ENCODE results near the gene SLC16A12.
"Not testable (repeated sequence)": the region's sequence is repeated elsewhere in the genome, so short reads cannot be mapped to it uniquely, and the experiment has no call there.

SLC16A12 gene

GRCh38 chr10:89468191-89468965, 67.0 kb downstream of the SLC16A12 start:
- no peak for FAIRE-seq

GRCh38 chr10:89466599-89467035, 68.8 kb downstream of the SLC16A12 start:
- FAIRE-seq, result no peak

- FAIRE-seq, result no peak
These were observed 70.2 kb downstream of the SLC16A12 start for GRCh38 chr10:89465196-89465595.

GRCh38 chr10:89463846-89464537, 71.4 kb downstream of the SLC16A12 start:
- FAIRE-seq, result no peak

GRCh38 chr10:89458784-89459183, 76.6 kb downstream of the SLC16A12 start:
- no peak for FAIRE-seq

DNA sequence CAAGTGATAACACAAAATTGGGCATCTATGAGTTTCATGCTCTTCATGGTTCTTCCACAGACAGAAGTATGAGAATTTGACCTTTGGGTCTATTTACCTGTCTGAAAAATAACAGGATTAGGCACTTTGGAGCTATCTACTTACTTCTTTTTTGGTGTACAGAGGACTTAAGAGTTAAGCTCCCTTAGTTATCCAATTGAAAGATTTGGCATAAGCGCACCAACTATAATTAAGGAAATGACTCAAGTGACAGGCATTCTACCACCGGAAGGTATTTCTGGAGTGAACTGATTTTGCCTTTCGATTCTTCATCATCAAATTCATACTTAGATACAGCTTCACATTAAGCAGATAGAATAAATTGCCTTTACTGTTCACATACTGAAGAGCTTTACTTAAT, 77.1 kb downstream of the SLC16A12 start:
- FAIRE-seq, result no peak

DNA sequence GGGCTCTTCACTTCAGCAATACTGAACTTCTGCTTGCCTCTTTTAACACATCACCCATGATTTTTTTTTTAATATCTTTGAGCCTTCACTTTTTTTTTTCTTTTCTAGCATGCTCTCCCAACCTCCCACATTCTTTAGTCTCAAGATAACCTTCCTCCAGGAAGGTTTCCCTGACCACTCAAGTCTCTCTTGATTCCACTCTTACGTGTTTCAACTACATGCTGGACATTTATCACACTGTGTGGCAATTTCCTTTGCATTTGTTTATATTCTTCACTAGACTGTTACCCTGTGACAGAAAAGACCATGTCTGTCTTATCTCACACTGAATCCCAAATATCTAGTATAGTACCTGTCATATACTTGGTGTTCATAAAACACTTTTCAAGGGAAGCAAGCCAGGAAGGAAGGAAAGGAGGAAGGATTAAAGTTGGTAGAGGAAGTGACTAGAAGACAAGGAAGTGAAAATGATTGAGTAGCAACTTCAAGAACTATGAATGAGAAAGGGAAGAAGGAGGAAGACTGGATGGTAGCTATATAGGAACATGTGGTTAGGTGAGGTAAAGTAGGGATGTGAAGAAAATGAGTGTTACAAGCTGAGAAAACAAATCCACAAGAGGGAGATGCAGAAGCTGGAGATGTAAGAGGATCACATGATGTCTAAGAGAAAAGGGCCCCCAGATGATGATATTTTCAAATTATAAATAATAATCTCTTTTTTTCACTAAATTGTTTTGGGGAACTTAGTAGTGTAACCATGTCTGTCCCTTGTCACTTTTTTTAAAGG, 80.6 kb downstream of the SLC16A12 start:
- FAIRE-seq, result no peak

DNA sequence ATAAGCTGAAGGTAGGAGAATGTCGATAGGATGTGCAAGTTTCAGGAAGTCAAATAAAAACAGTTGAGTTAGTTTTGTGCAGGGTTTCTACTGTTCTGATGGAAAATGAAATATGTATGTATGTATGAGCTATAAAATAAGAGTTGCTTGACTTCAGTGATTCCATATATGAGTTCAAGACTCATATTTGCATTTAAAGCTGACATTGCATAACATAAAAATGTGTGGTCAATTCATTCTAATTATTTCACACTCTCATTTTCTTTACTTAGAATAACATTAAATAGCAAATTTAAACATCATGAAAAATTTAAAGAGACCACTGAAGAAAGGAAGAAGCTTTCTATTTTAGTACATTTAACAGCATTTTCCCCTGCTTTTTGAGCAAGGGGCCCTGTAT, 83.2 kb downstream of the SLC16A12 start:
- no peak for FAIRE-seq

GRCh38 chr10:89450901-89451300, 84.5 kb downstream of the SLC16A12 start:
- no peak for FAIRE-seq

- FAIRE-seq, result not testable (repeated sequence)
These were observed 90.6 kb downstream of the SLC16A12 start for GRCh38 chr10:89444819-89445218.

DNA sequence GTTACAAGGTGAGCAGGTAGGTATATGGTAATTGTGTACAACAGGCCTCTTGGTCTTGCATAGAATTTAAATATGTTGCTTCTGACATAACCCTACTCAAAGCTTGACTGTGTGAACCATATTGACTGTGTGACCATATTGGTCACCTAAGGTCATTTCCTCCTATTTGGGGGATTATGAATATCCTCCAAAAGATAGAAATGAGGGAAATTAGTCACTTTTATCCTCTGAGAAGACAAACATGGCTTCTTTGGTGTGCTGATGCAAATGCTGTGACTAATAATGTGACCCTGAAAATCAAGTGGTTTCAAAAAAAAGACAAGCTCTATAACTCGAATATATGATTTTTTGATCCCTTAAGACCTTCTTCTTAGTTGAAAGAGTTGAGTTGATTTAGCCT, 93.1 kb downstream of the SLC16A12 start:
- FAIRE-seq, result no peak

DNA sequence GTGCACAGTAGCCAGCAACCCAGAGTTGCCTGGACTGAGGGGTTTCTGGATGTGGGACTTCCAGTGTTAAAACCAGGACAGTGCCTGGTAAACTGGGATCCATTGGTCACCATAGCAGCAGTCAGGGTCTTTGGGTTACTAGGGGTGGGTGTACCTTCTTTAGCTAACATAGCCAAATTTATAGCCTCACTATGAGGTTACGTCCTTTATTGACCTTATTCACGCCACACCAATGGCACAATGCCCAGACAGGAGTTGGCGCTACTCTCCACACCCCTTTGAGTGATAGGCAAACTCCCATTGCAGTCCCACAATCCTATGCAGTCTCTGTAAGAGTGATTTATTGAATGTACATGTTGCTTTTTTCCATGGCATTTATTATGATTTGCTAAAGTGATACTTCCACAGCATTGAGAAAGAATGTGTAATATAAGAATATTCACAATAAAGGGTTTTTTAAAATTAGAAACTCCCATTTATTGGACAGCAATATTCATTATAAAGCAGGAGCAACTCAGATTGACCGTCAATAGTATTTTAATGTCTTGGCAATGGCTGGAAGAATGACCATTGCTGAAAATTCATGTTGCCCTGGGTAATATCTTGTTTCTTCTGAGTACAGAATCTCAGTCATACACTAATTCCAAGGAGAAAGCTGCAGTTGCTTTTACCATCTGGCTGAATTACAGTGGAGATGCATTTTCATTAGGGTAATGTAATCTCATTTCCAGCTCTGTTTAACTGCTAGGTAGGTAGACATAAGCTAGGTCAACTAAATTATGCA, 95.0 kb downstream of the SLC16A12 start:
- no peak for FAIRE-seq

DNA sequence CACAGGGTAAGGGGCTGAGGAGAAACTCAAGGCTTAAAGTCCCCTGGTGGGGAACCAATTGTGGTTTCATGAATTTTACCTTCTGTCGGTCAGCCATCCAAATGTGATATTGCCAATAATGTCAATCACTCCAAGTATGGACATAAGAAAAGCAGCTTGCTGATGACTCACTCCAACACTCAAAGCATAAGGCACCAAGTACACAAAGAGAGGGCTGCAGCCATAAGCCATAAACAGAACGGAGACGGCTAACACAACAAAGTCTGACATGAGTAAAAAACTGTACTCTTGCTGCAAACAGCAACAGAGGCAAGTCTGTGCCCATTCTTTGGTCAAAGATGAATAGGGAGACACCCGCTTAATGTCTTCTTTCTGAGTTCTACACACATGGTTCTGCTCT, 96.9 kb downstream of the SLC16A12 start:
- no peak for FAIRE-seq

DNA sequence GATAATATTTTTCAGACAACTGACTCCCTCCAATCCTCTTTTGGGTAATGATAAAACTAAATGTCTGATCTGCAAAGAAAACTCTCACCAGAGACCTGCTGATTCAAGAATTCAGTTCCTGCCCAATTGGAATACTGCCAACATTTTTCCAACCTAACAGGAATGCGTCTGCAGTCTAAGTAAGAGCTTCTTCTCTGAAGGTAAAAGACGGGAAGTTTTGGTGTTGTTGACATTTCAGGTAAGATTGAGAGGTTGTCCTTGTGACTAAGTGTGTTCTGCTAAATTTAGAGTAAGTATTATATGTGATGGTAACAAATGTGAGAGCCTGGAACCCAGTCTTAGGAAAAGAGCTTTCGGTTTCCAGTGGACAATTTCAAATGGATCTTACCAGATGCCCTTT, 103.4 kb downstream of the SLC16A12 start:
- no peak for FAIRE-seq

GRCh38 chr10:89428877-89429276, 106.5 kb downstream of the SLC16A12 start:
- FAIRE-seq, result no peak

DNA sequence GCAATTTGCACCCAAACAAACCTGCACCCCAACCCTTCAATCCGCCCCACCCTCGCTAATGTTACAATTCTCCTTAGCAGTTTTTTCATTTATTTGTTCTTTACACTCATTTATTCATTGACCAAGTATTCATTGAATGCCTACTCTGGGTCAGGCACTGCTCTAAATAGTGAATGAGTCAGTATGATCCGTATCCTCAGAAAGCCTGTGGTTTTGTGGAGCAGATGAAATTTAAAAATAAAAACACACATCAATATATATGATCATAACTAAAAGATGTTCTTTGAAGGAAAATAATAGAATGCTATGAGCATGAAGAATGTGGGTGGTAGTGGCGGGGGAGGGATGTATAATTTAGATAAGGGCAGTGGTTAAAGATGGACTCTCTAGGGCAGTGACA, 107.8 kb downstream of the SLC16A12 start:
- no peak for FAIRE-seq

- peak; percentile 86 for FAIRE-seq
These were observed 109.0 kb downstream of the SLC16A12 start for GRCh38 chr10:89426230-89426868.

- no peak for FAIRE-seq
These were observed 110.4 kb downstream of the SLC16A12 start for GRCh38 chr10:89425000-89425399.

GRCh38 chr10:89421018-89421476, 114.3 kb downstream of the SLC16A12 start:
- no peak for FAIRE-seq

GRCh38 chr10:89419548-89419947, 115.8 kb downstream of the SLC16A12 start:
- FAIRE-seq, result no peak

GRCh38 chr10:89416465-89416864, 118.9 kb downstream of the SLC16A12 start:
- no peak for FAIRE-seq

Measured in endometrium (tissue), 2 donors.